ENCODE measurements around the gene ZBTB7C. TPM values are rescaled to one million over a fixed set of nuclear protein-coding genes. Genes with fewer than 3 reads are reported as not detected.

Gene ZBTB7C
- total RNA-seq, 1 donor from 2014 or later, result 2.7 TPM

DNA sequence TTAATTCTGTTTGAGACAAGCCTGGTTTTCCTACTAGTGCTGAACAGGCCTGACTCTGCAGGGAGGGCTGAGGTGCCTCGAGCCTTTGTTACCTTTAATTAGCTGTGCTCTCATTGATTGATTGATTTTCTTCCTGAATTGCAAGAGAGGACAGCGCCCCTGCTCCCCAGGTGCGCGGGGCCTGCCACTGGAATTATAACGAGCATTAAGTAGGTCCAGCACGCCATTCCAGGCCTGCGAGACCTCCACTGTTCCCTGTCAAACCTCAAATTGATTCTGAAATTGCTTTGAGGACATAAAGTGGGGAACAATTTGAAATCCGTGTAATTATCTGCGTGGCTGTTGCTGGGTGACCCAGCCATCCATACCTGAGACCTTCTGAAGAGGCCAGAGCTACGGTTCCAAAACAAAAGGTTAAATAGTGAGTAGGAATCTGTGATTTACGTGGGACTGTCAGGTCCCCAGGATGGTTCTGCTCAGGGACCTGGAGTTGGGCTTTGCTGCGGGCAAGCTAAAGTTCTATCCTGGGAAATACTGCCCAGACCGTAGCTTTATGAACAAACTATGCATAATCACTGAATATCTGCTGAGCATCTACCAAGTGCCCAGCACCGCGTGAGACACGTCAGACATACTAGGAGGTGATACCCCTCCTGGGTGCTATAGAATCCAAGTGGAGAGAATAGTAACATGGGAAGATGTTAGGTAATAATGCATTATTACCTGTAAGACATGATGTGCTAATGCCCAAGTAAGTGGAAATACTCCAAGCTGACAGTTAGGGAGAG is 104.1 kb downstream of the ZBTB7C start:
- H3K27ac ChIP-seq (replicated peaks), result no peak overlapping the region
- H3K9me3 ChIP-seq (replicated peaks), result no peaks in the 10 kb centered on the region
- H3K27me3 ChIP-seq (ENCODE audit: low read depth), result no peaks in the 10 kb centered on the region
- H3K36me3 ChIP-seq, result no peaks in the 10 kb centered on the region
- no peak overlapping the region for H3K4me3 ChIP-seq
- DNase-seq, result no peak
- H3K4me1 ChIP-seq, result peaks cover 9% of the 10 kb centered on the region
- intact Hi-C loops (cut with micrococcal nuclease), result no loop called here
- TF ChIP-seq, protein P1, sequence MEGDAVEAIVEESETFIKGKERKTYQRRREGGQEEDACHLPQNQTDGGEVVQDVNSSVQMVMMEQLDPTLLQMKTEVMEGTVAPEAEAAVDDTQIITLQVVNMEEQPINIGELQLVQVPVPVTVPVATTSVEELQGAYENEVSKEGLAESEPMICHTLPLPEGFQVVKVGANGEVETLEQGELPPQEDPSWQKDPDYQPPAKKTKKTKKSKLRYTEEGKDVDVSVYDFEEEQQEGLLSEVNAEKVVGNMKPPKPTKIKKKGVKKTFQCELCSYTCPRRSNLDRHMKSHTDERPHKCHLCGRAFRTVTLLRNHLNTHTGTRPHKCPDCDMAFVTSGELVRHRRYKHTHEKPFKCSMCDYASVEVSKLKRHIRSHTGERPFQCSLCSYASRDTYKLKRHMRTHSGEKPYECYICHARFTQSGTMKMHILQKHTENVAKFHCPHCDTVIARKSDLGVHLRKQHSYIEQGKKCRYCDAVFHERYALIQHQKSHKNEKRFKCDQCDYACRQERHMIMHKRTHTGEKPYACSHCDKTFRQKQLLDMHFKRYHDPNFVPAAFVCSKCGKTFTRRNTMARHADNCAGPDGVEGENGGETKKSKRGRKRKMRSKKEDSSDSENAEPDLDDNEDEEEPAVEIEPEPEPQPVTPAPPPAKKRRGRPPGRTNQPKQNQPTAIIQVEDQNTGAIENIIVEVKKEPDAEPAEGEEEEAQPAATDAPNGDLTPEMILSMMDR (IDR thresholded peaks at IDR 0.05; ENCODE audit: borderline replicate concordance), result no peak

DNA sequence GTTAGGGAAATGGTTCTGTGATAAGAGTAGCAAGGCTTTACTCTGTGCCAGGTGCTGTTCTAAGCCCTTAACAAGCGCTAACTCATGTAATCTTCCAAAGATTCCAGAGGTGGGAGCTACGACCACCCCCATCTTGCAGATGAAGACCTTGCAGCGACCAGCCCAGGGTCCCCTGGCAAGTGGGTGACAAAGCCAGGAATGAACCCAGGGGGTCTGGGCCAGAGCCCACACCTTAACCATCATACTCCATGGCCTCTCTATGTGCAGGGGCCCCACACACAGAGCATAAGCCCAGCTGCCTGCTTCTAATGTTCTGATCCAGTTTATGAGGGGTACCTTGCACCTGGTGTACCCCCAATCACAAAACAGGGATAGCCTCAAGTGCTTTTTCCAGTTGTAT is 105.3 kb downstream of the ZBTB7C start:
- H3K27ac ChIP-seq (replicated peaks), result no peak overlapping the region
- H3K4me3 ChIP-seq, result no peak overlapping the region
- intact Hi-C loops (cut with micrococcal nuclease), result no loop called here
- no peaks in the 10 kb centered on the region for H3K36me3 ChIP-seq
- no peaks in the 10 kb centered on the region for H3K9me3 ChIP-seq (replicated peaks)
- TF ChIP-seq, protein P1 (IDR thresholded peaks at IDR 0.05; ENCODE audit: borderline replicate concordance), result no peak
- H3K27me3 ChIP-seq (ENCODE audit: low read depth), result no peaks in the 10 kb centered on the region
- H3K4me1 ChIP-seq, result peaks cover 9% of the 10 kb centered on the region
- no peak for DNase-seq

DNA sequence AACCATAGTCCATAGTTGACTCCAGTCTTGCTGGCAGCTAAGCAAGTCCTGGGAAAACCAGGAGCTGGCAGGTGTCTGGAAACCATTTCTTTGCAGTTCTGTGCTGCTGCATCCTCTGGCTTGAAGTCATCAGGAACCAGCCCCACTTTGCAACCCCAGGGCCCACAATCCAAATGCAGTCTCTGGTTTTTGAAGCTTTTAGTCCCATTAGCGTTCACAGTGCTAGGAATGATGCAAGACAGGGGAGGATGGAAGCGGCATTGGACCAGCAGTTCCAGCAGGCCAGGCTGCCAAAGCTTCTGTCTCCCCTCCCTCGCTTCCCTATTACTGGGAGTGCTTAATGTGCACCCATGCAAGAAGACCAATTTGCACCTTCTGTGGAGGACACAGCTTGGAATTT is 106.4 kb downstream of the ZBTB7C start:
- intact Hi-C loops (cut with micrococcal nuclease), result no loop called here
- TF ChIP-seq, protein P1 (IDR thresholded peaks at IDR 0.05; ENCODE audit: borderline replicate concordance), result no peak
- DNase-seq, result no peak
- no peaks in the 10 kb centered on the region for H3K27me3 ChIP-seq (ENCODE audit: low read depth)
- no peaks in the 10 kb centered on the region for H3K9me3 ChIP-seq (replicated peaks)
- no peak overlapping the region for H3K4me3 ChIP-seq
- H3K27ac ChIP-seq (replicated peaks), result no peak overlapping the region
- H3K36me3 ChIP-seq, result no peaks in the 10 kb centered on the region
- H3K4me1 ChIP-seq, result peaks cover 9% of the 10 kb centered on the region

- DNase-seq, result peak; percentile 42
- no peak overlapping the region for H3K27ac ChIP-seq (replicated peaks)
- TF ChIP-seq, protein P1 (IDR thresholded peaks at IDR 0.05; ENCODE audit: borderline replicate concordance), result no peak
- H3K36me3 ChIP-seq, result no peaks in the 10 kb centered on the region
- intact Hi-C loops (cut with micrococcal nuclease), result no loop called here
- peaks cover 9% of the 10 kb centered on the region for H3K4me1 ChIP-seq
- H3K4me3 ChIP-seq, result no peak overlapping the region
- H3K27me3 ChIP-seq (ENCODE audit: low read depth), result no peaks in the 10 kb centered on the region
- no peaks in the 10 kb centered on the region for H3K9me3 ChIP-seq (replicated peaks)
These were observed 108.7 kb downstream of the ZBTB7C start for GRCh38 chr18:48300463-48300961.

GRCh38 chr18:48297139-48297538 is 112.0 kb downstream of the ZBTB7C start:
- Histone ChIP-seq H3K36me3 (no peaks in the 10 kb centered on the region), H3K4me3 (no peak overlapping the region), H3K27ac (replicated peaks) (no peak overlapping the region), H3K4me1 (peaks cover 9% of the 10 kb centered on the region), H3K9me3 (replicated peaks) (no peaks in the 10 kb centered on the region), H3K27me3 (ENCODE audit: low read depth) (no peaks in the 10 kb centered on the region)
- DNase-seq, result no peak
- intact Hi-C loops (cut with micrococcal nuclease), result no loop called here
- TF ChIP-seq, protein P1 (IDR thresholded peaks at IDR 0.05; ENCODE audit: borderline replicate concordance), result no peak

Measured in left ventricle myocardium inferior (tissue), 1 donor.